ENCODE data around the gene PNPLA2.
A peak's percentile ranks its signal among the peaks of the same experiment; 100 is the strongest.

Gene PNPLA2

DNA sequence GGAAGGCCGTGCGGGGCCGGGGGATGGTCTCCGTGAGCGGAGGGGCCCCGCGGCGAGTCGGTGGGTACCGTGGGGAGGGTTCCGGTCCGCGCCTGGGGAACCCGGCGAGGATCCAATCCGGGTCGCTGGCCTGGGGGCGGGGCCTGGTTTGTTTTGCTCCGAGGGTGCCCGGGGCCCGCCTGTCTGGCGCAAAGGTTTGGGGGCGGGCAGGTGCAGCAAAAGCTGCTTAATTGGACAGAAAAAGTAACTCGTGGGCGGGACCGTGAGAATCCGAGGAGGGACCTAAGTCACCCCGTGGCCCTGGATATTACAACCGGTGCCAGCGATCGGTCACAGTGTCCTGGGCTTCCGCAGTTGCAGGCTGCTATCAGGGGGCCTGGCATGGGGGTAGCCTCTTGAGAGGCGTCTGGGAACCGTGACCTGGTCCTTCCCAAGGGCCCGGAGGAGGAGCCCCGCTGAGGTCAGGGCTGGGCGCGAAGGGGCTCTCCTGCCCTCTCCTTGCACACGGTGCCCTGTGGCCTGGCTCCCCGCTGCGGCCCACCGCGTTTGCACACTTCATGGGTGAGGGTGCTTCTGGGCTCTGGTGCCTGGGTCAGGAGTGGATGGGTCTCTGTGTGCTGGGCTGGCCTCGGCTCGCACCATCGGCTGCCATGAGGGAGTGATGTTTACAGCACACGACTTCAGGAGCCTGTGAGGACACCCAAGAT is 1.4 kb downstream of the PNPLA2 start:
- peak; percentile 80 to 93 for DNase-seq

DNA sequence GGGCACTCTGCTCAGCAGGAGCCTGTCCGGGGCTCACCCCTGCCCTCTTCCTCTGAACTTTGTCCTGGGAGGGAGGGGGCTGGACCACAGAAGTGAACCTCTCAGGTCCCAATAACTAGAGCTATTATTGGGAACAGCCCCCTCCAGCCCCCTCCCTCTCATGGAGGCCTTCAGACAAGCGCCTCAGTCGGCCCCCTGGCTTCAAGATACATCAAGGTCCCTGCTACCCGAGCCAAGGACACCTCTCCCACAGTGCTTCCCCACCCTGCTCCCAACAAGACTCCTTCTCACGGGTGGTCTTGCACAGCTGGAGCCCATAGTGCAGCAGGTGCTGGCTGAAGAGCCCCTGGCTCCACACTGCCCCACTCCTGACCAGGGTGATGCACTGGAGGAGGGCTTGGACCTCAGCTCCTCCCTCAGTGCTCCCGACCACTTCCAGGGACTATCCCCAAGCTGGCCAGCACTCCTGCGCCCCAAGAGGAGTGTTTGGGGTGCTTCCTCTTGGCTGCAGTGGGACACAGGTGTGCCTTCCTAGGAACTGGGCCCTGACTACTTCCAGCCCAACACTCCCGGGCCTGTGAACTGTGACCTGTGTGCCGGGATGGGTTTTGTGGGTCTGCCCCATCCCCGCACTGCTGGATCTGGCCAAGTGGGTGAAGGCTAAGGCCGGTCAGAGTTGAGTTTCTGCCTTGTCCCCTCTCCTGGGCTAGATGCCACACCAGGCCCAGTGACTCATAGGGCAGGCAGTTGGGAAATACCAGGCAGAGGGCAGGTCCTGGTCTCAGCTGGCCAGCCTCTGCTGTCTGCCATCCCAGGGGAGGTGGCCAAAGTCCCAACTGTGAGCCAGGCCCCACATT is 2.2 kb downstream of the PNPLA2 start:
- no peak for DNase-seq

DNA sequence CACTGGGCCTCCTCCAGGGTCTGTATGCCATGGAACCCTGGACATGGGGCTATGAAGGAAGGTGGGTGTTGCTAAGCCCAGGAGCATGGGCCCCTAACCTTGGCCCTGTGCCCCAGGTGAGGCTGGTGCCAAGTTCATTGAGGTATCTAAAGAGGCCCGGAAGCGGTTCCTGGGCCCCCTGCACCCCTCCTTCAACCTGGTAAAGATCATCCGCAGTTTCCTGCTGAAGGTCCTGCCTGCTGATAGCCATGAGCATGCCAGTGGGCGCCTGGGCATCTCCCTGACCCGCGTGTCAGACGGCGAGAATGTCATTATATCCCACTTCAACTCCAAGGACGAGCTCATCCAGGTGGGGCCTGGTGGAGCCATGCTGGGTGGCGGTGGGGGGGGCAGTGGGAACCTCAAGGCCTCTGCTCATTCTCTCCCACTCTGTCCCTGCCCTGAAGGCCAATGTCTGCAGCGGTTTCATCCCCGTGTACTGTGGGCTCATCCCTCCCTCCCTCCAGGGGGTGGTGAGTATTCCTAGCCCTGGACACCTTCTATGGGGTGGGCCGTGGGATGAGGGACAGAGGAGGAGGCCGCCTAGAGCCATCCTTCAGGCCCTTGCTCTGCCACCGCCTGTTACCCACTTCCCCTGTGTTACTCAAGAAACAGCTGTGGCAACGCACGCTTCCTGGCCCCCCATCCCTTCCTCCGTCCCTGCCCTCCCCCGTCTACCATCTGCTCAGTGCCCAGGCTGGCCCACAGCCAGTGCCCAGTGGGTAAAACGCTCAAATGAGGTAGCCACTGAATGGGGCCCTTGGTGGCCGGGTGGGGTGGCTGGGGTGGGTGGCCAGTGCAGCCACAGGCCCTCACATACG is 3.0 kb downstream of the PNPLA2 start:
- no peak for DNase-seq

DNA sequence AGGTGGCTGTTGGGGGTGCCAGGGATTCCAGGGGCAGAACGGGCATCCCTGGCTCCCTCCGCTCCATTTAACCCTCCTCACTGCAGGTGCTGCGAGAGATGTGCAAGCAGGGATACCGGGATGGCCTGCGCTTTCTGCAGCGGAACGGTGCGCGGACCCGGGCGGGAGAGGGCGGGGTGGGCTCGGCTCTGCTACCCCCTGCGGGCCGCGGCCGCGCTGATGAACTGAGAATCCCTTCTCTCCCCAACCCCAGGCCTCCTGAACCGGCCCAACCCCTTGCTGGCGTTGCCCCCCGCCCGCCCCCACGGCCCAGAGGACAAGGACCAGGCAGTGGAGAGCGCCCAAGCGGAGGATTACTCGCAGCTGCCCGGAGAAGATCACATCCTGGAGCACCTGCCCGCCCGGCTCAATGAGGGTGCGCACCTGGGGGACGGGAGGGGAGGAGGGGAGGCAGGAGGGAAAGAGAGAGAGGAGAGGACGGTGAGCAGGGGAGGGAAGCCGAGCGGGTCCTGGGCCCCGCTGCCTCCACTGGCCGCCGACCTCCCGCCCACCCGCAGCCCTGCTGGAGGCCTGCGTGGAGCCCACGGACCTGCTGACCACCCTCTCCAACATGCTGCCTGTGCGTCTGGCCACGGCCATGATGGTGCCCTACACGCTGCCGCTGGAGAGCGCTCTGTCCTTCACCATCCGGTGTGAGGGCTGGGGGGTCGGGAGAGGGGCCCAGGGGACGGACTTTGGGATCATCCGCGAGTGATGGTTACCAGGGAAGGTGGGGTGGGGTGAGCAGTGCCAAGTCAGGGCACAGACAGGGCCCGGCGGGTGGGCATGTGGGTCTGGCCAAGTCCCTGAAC is 5.0 kb downstream of the PNPLA2 start:
- no peak for DNase-seq

DNA sequence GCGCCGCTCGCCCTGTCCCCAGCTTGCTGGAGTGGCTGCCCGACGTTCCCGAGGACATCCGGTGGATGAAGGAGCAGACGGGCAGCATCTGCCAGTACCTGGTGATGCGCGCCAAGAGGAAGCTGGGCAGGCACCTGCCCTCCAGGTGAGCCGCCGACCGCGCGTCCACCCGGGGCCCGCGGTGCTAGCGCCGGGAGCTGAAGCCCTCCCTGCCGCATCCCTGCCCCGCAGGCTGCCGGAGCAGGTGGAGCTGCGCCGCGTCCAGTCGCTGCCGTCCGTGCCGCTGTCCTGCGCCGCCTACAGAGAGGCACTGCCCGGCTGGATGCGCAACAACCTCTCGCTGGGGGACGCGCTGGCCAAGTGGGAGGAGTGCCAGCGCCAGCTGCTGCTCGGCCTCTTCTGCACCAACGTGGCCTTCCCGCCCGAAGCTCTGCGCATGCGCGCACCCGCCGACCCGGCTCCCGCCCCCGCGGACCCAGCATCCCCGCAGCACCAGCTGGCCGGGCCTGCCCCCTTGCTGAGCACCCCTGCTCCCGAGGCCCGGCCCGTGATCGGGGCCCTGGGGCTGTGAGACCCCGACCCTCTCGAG is 5.7 kb downstream of the PNPLA2 start:
- peak; percentile 40 to 87 for DNase-seq

DNA sequence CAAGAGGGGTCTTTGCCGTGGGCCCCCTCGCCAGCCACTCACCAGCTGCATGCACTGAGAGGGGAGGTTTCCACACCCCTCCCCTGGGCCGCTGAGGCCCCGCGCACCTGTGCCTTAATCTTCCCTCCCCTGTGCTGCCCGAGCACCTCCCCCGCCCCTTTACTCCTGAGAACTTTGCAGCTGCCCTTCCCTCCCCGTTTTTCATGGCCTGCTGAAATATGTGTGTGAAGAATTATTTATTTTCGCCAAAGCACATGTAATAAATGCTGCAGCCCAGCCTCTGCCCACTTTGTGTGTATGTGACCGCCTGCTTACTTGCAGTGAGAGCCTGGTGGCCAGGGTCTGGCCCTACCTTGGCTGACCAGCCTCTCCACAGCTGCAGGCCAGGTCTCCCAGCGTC is 6.2 kb downstream of the PNPLA2 start:
- DNase-seq, result peak in 1 of 2 experiments; percentile 69

DNA sequence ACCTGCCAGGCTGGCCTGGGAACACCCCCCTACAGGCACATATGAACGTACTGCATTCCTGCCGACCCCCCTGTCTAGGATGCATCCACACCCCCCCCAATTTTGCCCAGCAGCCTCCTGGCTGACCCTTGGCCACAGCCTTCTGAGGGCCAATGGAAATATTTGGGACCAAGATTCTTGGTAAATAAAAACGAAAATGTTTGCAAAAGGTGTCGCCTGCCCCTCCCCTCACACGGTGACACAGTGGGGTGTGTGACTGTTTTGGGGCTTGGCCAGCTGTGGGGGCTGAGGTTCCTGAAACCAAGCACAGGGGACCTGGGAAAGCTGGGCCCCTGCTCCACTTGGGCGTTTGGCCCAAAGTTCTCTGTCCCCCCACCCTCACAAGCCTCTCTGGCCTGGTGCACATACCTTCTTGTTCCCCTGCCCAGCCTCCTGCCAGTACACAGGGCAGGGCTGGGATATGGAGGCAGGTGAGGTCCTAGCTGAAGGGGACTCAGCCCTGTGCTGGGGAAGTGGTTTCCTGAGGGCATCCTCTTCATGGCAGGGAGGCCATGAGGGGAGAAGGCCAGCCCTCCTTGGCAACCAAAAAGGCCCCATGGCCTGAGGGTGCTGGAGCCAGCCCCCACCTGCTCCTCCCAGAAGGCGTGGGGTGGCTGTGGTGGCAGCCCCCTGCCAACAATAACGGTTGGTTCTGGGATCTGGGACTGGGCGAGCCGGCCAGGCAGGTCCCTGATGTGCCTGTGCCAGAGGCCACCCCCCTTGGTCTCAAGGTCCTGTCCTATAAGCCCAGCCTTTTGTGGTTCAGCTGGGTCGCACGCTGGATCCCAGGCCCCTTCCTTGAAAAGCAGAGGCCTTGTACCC is 6.9 kb downstream of the PNPLA2 start:
- DNase-seq, result no peak

DNA sequence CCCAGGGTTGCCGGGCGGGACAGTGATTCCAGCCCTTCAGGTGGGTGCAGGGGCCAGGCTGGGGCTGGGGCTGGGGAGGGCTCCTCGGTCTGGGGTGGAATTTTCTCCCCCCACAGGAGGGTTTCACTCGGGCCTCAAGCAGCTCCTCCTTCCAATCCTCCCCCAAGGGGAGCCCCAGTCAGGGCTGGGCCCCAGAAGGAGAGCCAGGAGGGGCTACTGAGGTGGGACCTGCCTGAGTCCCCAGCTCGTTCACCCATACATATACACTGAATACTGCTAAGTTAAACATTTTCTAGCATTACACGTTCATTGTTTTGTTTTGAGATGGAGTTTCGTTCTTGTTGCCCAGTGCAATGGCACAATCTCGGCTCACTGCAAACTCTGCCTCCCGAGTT is 7.5 kb downstream of the PNPLA2 start:
- DNase-seq, result no peak

DNA sequence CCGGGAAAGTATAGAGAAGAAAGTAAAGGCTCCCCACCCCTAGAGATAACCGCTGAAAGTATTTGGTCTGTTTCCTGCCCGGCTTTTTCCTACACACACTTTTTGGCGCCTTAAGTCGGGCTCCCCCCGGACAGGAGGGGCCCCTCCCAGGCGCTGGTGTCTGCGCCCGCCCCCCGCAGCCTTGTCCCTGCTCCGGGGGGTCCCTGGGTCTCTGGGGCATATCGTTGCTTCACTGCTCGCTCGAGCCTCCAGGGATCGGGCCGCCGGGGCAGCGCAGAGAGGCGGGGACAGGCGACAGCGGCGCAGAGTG is 8.1 kb downstream of the PNPLA2 start:
- no peak for DNase-seq

DNA sequence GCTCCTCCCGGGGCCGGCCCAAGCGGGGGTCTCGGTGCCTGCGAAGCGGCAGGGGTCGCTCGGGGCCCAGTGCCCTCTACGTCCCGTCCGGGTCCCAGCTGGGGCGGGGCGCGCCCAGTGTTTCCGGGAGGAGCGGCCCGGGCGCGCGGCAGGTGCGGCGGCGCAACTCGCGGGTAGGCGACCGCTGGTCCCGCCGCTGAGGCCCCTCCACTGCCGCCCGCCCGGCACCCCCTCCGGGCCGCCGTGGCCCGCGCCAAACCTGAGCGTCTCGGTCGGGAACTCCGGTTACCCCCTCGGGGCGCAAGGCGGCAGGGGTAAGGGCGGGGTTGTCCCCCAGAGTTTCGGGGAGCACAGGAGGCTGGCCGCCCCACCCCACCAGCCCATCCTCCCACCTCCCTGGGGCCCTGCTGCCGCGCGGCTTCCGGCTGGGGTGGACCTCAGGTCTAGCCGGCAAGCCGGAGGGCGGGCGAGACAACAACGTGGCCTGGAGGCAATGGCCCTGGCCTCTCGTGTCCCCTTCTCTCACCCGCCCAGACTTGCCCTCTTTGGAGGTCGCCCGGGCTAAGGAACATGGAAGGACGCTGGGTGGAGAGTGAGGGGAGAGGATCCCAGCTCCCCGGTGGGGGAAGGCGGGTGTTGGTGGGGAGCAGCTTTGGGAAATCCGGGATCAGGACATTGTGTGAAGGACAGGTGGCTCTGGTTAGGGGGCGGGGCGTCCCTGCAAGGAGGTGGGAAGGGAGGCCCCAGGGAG is 8.6 kb downstream of the PNPLA2 start:
- DNase-seq, result peak; percentile 62 to 81

DNA sequence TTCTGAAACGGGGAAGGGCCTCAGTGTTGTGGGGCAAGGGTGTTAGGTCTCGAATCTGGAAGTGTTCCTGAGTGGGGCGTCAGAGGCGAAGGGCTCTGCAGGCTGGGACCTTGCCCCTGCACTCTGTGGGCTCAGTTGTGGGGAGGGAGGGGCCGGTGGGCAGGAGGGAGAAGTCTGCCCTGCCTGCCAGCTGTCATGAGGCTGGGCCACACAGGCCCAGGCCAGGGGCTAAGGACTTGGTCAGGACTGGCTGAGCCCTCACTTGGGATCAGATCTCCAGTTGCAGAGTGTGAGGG is 9.1 kb downstream of the PNPLA2 start, which contains the start of gene CRACR2B:
Gene CRACR2B, plus strand, starts transcription at position 23 of the 296 bp plus-strand sequence. CDS start 689 bp downstream, outside the sequence.
- DNase-seq, result no peak

DNA sequence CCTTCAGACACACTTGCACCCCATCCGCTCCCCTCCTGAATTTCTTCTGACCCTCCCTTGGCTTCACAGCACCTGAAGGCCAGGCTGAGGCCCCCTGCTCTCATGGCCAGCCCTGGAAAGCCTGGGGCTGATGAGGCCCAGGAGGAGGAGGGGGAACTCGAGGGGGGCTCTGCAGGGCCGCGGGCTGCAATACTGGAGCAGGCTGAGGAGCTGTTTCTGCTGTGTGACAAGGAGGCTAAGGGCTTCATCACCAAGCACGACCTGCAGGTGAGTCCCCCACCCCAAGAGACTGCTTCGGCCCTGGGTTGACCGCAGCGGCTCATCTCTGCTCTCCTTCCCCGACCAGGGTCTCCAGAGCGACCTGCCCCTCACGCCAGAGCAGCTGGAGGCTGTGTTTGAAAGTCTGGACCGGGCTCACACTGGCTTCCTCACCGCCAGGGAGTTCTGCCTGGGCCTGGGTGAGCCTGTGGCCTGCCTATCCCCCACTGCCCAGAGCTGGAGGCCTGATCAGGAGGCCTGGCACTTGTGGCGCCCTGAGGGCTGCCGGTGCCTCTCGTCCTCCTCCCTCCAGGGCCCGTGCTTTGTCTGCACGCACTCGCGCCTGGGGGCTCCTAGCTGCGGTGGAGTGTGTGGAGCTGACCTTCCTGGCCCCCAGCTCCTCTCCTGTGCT is 9.9 kb downstream of the PNPLA2 start:
- DNase-seq, result no peak

DNA sequence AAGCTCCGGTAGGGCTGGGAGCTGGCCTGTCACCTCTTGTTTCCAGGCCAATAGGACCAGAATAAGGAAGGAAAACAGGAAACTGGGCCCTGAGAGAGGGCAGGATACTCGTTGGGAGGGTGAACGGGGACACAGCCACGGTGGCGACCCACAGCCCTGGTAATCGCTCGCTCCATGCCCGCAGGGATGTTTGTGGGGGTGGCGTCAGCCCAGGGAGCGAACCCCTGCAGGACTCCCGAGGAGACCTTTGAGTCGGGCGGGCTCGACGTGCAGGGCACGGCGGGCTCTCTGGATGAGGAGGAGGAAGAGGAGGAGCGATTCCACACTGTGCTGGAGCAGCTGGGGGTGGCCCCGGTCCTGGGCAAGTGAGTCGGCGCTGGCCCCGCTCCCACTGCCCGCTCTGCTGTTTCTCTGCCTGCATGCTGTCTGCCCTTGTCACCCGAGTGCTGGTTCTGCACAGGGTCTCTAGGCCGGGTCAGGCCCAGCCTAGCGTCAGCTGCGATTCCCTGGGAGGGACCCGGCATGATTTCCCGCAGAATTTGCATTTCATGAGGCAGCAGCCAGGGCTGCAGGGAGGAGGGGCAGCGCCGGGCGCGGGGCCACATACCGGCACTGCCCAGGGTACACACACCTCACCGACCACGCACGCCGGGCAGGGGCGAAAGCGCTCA is 10.6 kb downstream of the PNPLA2 start:
- DNase-seq, result peak; percentile 78 to 95

DNA sequence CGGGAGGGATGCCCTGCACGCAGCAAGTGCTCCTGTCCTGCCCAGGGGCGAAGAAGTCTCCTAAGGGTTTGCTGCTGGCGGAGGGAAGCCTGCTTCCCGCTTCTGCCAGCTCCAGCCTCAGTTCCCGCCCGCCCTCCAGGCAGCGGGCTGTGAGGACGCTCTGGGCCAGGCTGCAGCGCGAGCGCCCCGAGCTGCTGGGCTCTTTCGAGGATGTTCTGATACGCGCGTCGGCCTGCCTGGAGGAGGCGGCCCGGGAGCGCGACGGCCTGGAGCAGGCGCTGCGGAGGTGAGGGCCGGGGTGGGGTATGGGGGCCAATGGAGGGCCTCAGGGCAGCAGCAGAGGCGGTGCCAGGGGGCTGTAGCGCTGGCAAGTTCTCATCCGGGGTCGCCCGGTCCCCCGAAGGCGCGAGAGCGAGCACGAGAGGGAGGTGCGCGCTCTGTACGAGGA is 11.2 kb downstream of the PNPLA2 start:
- DNase-seq, result peak in 1 of 2 experiments; percentile 82

DNA sequence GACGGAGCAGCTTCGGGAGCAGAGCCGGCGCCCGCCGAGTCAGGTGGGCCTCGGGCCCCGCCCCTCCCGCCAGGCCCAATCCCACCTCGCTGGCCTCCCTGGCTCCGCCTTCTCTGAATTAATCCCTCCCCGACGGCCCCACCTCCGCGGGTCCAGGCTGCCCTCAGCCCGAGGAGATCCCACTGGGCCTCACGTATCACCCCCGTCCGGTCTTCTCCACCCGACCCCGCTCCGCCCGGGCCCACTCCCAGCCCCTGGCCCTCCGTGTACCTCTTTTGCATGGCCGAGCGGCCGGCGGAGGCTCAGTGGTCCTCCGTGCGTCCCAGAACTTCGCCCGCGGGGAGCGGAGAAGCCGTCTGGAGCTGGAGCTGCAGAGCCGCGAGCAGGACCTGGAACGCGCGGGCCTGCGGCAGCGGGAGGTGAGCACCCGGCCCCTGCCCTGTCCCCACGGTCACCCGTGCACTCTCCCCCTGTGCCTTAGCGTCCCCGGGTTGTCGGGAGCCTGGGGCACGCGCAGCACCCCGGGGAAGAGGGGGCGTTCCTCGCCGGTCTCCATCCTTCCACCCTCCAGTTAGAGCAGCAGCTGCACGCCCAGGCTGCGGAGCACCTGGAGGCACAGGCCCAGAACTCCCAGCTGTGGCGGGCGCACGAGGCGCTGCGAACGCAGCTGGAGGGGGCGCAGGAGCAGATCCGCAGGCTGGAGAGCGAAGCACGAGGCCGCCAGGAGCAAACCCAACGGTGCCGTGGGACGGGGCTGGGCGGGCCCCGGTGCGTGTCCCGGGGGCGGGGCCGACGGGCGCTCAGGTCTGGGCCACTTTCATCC is 11.8 kb downstream of the PNPLA2 start:
- peak; percentile 71 to 95 for DNase-seq

DNA sequence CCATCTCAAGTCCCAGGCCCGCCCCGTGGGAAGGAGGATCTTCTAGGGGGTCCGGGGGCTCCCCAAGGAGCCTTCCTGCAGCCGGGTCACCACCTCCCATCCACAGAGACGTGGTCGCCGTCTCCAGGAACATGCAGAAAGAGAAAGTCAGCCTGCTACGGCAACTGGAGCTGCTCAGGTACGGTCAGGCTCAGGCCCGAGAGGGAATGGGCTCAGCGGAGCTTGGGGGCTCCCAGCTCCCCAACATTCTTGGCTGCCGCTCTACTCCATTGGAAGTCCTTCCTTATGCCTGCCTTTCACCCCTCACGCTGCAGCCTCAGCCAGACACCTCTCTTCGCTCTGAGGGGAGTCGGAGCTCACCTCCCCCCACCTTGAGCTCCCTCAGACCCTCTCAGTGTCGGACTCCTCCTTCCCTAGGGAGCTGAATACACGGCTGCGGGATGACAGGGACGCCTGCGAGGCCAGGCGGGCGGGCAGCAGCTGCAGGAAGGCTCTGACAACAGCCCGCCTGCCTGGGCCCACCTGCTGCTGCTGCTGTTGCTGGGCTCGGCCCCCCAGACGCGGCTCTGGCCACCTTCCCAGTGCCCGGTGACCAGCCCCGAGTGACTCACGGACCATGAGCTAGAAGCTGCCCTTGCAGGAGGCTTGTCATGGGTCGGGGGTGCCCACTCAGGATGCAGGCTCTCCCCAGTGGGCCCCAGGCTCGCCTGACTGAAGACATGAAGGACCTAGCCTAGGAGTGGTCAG is 12.6 kb downstream of the PNPLA2 start:
- DNase-seq, result no peak

DNA sequence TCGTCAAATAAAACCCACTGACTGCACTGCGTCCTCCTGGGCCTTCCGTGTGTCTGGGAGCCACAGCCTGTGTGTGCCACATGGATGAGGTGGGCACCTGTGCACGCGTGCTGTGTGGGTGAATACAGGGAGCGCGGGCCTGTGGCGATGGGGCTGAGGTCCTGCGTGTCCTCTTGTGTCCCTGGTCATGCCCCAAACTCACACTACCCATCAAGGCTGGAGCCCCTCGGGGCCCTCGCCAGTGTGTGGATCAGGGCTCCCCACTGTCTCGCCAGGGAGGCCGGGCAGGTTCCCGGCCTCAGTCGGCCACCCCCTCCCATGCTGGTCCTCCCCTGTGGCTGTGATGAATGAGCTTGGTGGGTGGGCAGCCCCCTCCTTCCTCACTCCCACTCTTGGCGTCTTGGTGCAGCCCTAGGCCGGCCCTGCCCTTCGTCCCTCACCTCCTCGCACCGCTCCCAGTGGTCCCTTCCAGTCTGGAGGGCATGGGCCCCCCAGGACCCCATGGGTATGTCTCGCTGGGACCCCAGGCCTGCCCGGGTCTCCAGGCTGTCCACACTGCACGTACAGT is 13.3 kb downstream of the PNPLA2 start:
- no peak for DNase-seq

Measured in NCI-H526 (cell line).